GM19193 (cell line): Measurements from ENCODE around the gene LAMTOR5.

Experiments
- POLR2A ChIP-seq: IDR thresholded peaks from 4 replicates; pipeline ENCODE4 v1.6.1; 2011; ENCODE audit not compliant: insufficient read depth, insufficient read length; ENCODE audit errors: extremely low read depth

Gene LAMTOR5

GRCh38 chr1:110433803-110434202 lies 26.3 kb upstream of the LAMTOR5 start:
- no peak for TF ChIP-seq POLR2A

GRCh38 chr1:110433213-110433612 lies 25.7 kb upstream of the LAMTOR5 start:
- TF ChIP-seq POLR2A: no peak

DNA sequence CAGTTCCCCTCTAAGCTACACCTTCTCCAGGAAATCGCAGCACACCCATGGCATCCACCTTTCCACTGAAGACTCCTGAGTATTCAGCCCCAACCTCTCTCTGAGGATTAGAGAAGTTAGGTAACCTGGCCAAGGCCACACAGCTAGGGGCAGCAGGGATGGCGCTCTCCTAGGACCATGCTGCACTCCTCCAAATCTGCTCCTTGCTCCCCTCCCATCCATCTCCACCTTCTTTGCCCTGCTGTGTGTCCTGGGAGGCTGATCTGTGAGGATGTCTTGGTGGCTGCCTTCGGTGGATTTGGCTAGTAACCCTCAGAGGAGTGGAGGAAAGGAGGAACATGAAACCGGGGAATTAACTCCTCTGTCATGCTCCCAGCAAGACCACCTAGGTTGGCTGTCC lies 23.4 kb upstream of the LAMTOR5 start:
- no peak for TF ChIP-seq POLR2A

- TF ChIP-seq POLR2A: no peak
Measured at GRCh38 chr1:110430366-110430765, 22.9 kb upstream of the LAMTOR5 start.

GRCh38 chr1:110428946-110429345 lies 21.5 kb upstream of the LAMTOR5 start:
- no peak for TF ChIP-seq POLR2A

GRCh38 chr1:110426854-110427253 lies 19.4 kb upstream of the LAMTOR5 start:
- no peak for TF ChIP-seq POLR2A

GRCh38 chr1:110425612-110426152 lies 18.2 kb upstream of the LAMTOR5 start:
- TF ChIP-seq POLR2A: no peak

- no peak for TF ChIP-seq POLR2A
Measured at GRCh38 chr1:110424699-110425611, 17.5 kb upstream of the LAMTOR5 start.

DNA sequence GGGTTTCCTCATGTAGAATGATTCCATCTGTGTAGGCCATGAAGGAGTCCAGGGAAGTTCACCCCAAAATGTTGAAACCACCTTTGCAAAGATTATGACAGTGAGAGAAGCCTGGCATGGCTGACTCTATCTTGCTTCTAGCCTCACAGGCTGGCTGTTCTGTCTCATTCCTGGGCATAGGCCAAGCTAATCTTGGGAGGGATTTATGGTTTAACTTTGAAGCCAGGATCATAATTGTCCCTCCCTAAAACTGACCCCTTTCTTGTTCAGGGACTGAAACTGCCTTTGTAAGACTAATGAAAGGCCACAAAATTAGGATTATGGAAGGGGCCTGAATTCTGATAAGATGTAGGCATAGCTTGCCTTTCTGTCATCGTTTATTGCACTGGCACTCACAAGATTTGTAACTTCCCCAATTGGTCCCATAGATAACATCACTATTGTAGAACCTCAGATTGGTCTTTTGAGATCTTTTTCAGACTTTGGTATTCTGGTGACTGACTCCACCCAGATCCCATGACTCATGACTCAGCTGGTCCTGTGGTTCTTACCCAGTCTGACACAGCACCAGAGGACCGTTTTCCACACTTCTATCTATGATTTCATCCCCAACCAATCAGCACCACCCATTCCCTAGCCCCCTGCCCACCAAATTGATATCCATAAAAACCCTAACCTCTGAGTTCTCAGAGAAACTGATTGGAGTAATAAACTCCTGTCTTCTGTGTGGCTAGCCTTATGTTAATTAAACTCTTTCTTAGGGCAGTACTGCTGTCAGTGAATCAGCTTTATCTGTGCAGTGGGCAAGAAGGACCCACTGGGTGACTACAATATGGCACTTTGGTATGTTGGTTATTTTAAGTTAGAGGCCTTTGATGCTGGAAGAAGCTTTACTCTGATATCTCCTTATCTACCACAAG lies 13.6 kb upstream of the LAMTOR5 start:
- no peak for TF ChIP-seq POLR2A

DNA sequence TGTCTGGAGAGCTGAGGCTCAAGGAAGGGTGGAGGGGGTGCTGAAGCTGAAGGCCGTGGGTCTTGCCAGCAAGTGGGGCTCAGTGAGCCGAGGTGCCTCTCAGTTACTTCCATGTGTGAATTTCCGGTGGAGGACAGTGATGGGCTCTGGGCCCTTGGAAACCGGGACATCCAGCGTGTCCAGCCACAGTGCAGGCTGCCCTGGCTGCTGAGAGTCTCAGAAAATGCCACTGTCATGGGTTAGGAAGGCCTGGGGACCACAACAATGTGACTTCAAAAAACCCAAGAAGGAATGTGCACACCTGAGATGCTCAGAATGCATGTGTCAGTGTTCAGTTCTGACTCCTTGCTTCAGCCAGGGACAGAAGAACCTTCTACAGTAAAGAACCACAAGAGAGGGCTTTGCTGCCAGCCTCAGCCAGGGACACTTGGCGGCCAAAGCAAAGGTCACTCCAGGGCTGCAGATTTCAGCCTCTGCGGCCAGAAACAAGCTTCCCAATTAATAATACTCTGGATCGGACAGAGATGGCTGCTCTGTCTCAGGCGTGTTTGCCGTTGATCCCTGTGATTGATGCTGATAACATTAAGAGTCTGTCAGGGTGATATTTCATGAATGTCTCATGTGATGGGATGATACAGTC lies 12.6 kb upstream of the LAMTOR5 start:
- TF ChIP-seq POLR2A: no peak

DNA sequence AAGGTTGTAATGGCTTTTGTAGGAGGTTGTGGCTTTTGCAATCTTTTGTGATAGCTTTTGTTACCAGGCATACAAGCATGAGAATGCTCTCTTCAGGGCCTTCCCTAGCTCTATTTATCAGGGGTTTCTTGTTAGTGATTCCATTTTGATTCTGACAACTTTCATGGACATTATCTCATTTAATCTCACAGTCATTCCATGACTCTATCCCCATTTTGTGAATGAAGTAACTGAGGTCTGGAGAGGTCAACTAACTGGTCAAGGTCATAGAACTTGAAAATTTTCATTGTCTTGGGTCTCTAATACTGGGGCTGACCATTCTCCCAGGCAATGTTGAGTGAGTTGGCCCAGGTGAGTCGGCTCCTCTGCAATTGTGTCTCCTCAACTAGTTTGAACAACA lies 11.2 kb upstream of the LAMTOR5 start:
- TF ChIP-seq POLR2A: no peak

GRCh38 chr1:110412576-110412975 lies 5.1 kb upstream of the LAMTOR5 start:
- no peak for TF ChIP-seq POLR2A

GRCh38 chr1:110411173-110411735 lies 3.8 kb upstream of the LAMTOR5 start:
- TF ChIP-seq POLR2A: no peak

- TF ChIP-seq POLR2A: no peak
Measured at GRCh38 chr1:110409316-110409715, 1.8 kb upstream of the LAMTOR5 start.
